ENCODE results near the gene MTOR.

DNA sequence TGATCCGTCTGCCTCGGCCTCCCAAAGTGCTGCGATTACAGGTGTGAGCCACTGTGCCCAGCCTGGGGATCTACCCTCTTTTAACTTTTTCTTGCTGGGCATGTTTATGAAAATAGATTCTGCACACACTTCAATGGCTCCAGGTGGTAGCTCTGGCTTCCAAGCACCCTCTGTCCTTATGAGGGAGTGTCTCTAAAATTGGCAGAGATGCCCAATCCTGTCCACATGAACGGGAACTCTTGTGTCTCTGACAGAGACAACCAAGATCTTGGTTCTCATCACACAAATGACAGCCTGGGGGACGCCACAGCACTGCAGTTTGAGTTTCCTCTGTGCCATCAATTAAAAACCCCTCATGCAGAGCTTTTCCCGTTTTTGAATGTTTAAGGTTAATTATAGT lies 116.6 kb downstream of the MTOR start:
- TF ChIP-seq, protein P1, sequence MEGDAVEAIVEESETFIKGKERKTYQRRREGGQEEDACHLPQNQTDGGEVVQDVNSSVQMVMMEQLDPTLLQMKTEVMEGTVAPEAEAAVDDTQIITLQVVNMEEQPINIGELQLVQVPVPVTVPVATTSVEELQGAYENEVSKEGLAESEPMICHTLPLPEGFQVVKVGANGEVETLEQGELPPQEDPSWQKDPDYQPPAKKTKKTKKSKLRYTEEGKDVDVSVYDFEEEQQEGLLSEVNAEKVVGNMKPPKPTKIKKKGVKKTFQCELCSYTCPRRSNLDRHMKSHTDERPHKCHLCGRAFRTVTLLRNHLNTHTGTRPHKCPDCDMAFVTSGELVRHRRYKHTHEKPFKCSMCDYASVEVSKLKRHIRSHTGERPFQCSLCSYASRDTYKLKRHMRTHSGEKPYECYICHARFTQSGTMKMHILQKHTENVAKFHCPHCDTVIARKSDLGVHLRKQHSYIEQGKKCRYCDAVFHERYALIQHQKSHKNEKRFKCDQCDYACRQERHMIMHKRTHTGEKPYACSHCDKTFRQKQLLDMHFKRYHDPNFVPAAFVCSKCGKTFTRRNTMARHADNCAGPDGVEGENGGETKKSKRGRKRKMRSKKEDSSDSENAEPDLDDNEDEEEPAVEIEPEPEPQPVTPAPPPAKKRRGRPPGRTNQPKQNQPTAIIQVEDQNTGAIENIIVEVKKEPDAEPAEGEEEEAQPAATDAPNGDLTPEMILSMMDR (IDR thresholded peaks at IDR 0.05 in 8 of 11, conservative IDR thresholded peaks at IDR 0.05 in 3 of 11), result no peak
- no peak for TF ChIP-seq POLR2A (IDR thresholded peaks at IDR 0.05)
- TF ChIP-seq POLR2AphosphoS5 (IDR thresholded peaks at IDR 0.05), result no peak

Measured in spleen (tissue), 7 donors.